Fibroblast of the aortic adventitia (primary cell): ENCODE measurements around the gene BABAM2. TPM values are rescaled to one million over a fixed set of nuclear protein-coding genes. Genes with fewer than 3 reads are reported as not detected.
"Not testable (repeated sequence)": the region's sequence is repeated elsewhere in the genome, so short reads cannot be mapped to it uniquely, and the experiment has no call there.

Experiments
- DNase-seq: peaks from one replicate; pipeline ENCODE4 v3.0.0-alpha.2; 2010; ENCODE audit warnings: low read depth
- H3K4me3 ChIP-seq: 2 replicates; pipeline ENCODE4 v1.5.1; 2011; ENCODE audit warnings: low read depth, mild to moderate bottlenecking, control low read depth, low read length, moderate library complexity
- CTCF ChIP-seq: IDR thresholded peaks from 2 replicates; pipeline ENCODE4 v1.5.1; 2011; ENCODE audit warnings: mild to moderate bottlenecking, low read length, control low read depth, inconsistent platforms; ENCODE audit not compliant: insufficient read depth
- total RNA-seq: library from RNA; depleted of rRNA; stranded (reverse); fragments of >200 nt; gene quantifications from 2 replicates; pipeline ENCODE4 v1.2.3, GENCODE V29; 2012; ENCODE audit warnings: low replicate concordance

The BABAM2 gene
- total RNA-seq, 1 donor: 45.3 TPM

- DNase-seq: no peak
These were observed 17.4 kb upstream of the BABAM2 start for GRCh38 chr2:27873091-27873490.

GRCh38 chr2:27875089-27875881, 15.2 kb upstream of the BABAM2 start:
- no peak for DNase-seq
- no peak for TF ChIP-seq CTCF
- H3K4me3 ChIP-seq: no peak overlapping the region

More at GRCh38 chr2:27873091-27873490, 17.4 kb upstream of the BABAM2 start:
- TF ChIP-seq CTCF: no peak
- no peak overlapping the region for H3K4me3 ChIP-seq

GRCh38 chr2:27878825-27879224, 11.7 kb upstream of the BABAM2 start:
- TF ChIP-seq CTCF: no peak
- H3K4me3 ChIP-seq: no peak overlapping the region
- no peak for DNase-seq

GRCh38 chr2:27881815-27882583, 8.5 kb upstream of the BABAM2 start:
- not testable (repeated sequence) for DNase-seq, H3K4me3 ChIP-seq

- not testable (repeated sequence) for DNase-seq, H3K4me3 ChIP-seq
These were observed 8.0 kb upstream of the BABAM2 start for GRCh38 chr2:27882584-27882922.

- no peak for TF ChIP-seq CTCF
- no peak overlapping the region for H3K4me3 ChIP-seq
- DNase-seq: no peak
These were observed 5.9 kb upstream of the BABAM2 start for GRCh38 chr2:27884601-27885000.

- no peak overlapping the region for H3K4me3 ChIP-seq
- DNase-seq: no peak
- no peak for TF ChIP-seq CTCF
These were observed 5.3 kb upstream of the BABAM2 start for GRCh38 chr2:27885234-27885633.
